Activated naive CD8-positive, alpha-beta T cell treated with anti-CD3 and anti-CD28 coated beads, Interleukin-2, amount 50 U/mL, for 24 hours (primary cell): ENCODE data around the gene PLCD4.

Experiments used
- ATAC-seq: fragments of 150-1000 bp; cut with Tn5 transposase; one replicate; pipeline ENCODE4 v1.10.0; 2021
- DNase-seq: peaks from one replicate; pipeline ENCODE4 v3.0.0; 2021
- H3K27ac Mint-ChIP-seq: one replicate; pipeline ENCODE4 v1.8.0; 2021; ENCODE audit warnings: mild to moderate bottlenecking, mixed read lengths
- H3K27me3 Mint-ChIP-seq: one replicate; pipeline ENCODE4 v1.8.0; 2021; ENCODE audit warnings: mixed read lengths
- H3K36me3 Mint-ChIP-seq: one replicate; pipeline ENCODE4 v1.8.0; 2021; ENCODE audit warnings: low read depth, mixed read lengths
- H3K4me1 Mint-ChIP-seq: one replicate; pipeline ENCODE4 v1.8.0; 2021; ENCODE audit warnings: mixed read lengths
- H3K4me3 Mint-ChIP-seq: one replicate; pipeline ENCODE4 v1.8.0; 2021; ENCODE audit warnings: mild to moderate bottlenecking, moderate library complexity, mixed read lengths
- H3K9me3 Mint-ChIP-seq: one replicate; pipeline ENCODE4 v1.8.0; 2021; ENCODE audit warnings: mixed read lengths

The PLCD4 gene

DNA sequence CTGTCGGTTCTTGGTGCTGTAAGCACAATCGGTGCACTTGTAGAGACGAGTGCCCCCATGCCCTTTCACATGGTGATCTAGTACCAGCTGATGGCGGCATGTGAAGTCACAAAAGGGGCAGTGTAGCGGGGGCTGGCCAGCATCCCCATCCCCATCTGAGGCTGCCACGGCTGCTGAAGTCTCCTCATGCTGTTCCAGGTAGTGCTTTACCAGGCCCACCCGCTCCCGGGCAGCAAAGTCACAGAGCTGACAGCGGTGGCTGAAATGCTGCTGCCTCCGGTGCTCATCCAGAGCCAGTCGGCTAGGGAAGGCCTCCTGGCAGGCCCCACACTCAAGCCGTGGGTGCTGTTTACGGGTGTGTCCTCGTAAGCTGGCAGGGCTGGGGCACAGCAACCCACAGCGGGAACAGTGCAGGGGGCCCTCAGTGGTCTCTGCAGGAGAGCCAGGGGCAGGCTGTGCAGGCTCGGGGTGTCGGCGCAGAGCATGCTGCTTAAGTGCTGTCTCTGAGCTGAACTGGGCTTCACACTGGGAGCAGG, 34.5 kb downstream of the PLCD4 start:
- H3K9me3 Mint-ChIP-seq, result no peaks in the 10 kb centered on the region
- ATAC-seq (no peak), DNase-seq (no peak)
- H3K27me3 Mint-ChIP-seq, result no peaks in the 10 kb centered on the region
- no peaks in the 10 kb centered on the region for H3K4me1 Mint-ChIP-seq
- no peak overlapping the region for H3K4me3 Mint-ChIP-seq
- peaks cover 49% of the 10 kb centered on the region for H3K36me3 Mint-ChIP-seq
- no peak overlapping the region for H3K27ac Mint-ChIP-seq

DNA sequence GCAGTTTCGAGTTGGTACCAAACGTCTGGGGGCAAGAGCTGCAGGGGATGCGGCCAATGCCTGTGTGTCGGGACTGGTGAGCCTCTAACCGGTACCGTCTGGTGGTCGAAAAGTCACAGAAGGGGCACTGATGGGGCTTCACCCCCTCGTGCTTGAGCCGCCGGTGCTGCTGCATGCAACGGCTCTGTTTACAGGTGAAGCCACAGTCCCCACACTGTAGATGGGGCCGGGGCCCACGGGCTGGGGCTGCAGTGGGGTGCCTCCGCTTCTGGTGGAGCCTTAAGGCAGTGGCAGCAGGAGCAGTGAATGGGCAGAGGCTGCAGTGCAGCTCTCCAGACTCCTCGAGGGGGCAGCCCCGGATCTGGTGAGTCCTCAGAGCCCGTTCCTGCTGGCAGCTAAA, 35.1 kb downstream of the PLCD4 start:
- peaks cover 51% of the 10 kb centered on the region for H3K36me3 Mint-ChIP-seq
- H3K27me3 Mint-ChIP-seq, result no peaks in the 10 kb centered on the region
- H3K4me1 Mint-ChIP-seq, result no peaks in the 10 kb centered on the region
- H3K4me3 Mint-ChIP-seq, result no peak overlapping the region
- ATAC-seq, result peak; percentile 10
- no peak overlapping the region for H3K27ac Mint-ChIP-seq
- no peak for DNase-seq
- no peaks in the 10 kb centered on the region for H3K9me3 Mint-ChIP-seq

DNA sequence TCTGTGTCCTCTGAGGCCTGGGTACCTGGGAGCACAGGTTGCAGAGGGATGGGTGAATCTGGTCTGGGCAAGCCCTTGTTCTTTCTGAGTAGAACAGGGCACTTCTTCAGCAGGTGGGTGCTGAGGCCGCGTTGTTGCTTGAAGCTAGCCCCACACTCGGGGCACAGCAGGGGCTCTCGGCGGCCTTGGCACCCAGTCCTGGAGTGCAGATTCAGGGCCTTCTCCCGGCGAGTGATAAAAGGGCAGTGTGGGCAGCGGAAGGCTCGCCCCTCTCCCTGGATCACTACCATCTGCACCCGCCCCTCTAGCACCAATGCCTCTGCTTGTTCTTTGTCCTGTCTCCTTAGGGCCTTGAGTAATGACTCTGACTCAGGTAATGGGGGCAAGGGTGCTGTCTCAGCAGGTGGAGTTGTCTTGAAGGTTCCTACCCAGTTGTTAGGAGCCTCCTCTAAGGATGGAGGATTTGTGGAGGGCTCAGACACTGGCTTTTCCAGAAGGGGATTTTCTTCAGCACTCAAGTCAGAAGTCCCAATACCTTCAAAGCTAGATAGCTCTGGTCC, 36.1 kb downstream of the PLCD4 start:
- no peak for DNase-seq
- Mint-ChIP-seq H3K4me1 (no peaks in the 10 kb centered on the region), H3K4me3 (no peak overlapping the region), H3K27me3 (no peaks in the 10 kb centered on the region), H3K9me3 (no peaks in the 10 kb centered on the region), H3K27ac (no peak overlapping the region), H3K36me3 (peaks cover 55% of the 10 kb centered on the region)
- no peak for ATAC-seq

DNA sequence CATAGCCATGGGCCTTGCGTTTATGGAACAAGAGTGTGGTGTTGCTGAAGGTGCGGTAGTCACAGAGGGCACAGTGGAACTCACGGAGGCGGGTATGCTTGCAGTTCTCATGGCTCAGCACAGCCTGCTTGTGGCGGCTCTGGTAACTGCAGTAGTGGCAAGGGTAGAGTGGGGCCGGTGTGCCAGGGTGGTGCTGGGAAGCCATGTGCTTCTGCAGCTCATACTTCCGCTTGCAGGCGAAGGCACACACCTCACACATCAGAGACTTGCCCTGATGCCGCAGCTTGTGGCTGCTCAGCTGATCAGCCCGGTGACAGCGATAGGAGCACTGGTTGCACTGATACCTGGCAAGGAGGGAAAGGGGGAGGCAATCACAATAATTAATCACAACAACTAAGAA, 37.0 kb downstream of the PLCD4 start:
- no peaks in the 10 kb centered on the region for H3K9me3 Mint-ChIP-seq
- DNase-seq (no peak), ATAC-seq (no peak)
- no peaks in the 10 kb centered on the region for H3K27me3 Mint-ChIP-seq
- peaks cover 57% of the 10 kb centered on the region for H3K36me3 Mint-ChIP-seq
- H3K4me1 Mint-ChIP-seq, result no peaks in the 10 kb centered on the region
- H3K27ac Mint-ChIP-seq, result no peak overlapping the region
- H3K4me3 Mint-ChIP-seq, result no peak overlapping the region

DNA sequence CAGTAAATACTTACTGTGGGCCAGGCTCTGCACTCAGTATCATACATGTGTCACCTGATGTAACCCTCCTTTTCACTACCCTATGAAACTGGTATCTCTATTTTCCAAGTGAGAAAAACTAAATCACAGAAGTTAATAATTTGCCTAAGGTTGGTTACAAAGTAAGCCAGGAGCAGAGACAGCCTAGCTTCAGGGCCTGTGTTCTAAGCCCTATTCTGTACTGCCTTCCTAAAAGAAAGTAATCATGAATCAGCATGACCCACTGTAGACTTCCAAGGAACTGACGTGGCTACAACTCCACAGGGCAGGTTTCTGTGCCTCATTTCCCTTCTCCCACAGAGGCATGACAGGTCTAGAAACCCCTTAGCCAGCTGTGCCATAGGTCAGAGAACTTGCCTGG, 37.4 kb downstream of the PLCD4 start:
- H3K36me3 Mint-ChIP-seq, result peaks cover 60% of the 10 kb centered on the region
- no peak overlapping the region for H3K27ac Mint-ChIP-seq
- ATAC-seq (no peak), DNase-seq (no peak)
- no peaks in the 10 kb centered on the region for H3K4me1 Mint-ChIP-seq
- H3K4me3 Mint-ChIP-seq, result no peak overlapping the region
- no peaks in the 10 kb centered on the region for H3K27me3 Mint-ChIP-seq
- H3K9me3 Mint-ChIP-seq, result no peaks in the 10 kb centered on the region

DNA sequence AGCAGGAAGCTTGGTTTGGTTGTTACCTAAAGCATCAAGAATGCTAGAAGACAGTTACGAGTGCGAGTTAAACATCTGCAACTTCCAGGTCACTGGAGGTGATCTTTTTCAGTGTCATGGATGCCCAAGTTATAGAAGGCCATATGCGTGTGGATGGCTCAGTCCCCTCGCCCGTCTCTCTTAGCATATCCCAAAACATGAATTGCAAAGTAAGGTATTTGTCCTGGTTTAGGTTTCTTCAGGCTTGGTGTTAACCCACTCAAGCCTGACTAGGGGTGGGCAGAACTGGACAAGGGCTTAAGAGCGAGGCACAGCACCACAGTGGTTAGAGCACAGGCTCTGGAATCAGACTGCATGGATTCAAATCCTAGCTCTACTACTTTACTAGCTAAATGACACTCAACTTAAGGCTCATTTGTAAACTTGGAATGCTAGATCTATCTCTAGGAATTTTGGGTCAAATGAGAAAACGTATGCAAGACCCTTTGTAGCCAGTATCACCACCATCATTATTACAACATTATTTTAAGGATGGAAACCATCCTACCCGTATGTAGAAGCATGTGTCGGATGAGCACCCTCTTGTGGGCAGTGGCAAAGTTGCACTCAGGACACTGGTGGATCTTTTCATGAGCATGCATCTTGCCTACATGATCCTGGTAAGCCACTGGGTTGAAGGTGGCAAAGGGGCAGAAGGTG, 40.5 kb downstream of the PLCD4 start:
- Mint-ChIP-seq H3K9me3 (no peaks in the 10 kb centered on the region), H3K4me1 (no peaks in the 10 kb centered on the region), H3K27me3 (no peaks in the 10 kb centered on the region), H3K36me3 (peaks cover 60% of the 10 kb centered on the region), H3K4me3 (no peak overlapping the region), H3K27ac (no peak overlapping the region)
- DNase-seq (peak; percentile 48), ATAC-seq (peak; percentile 70)

DNA sequence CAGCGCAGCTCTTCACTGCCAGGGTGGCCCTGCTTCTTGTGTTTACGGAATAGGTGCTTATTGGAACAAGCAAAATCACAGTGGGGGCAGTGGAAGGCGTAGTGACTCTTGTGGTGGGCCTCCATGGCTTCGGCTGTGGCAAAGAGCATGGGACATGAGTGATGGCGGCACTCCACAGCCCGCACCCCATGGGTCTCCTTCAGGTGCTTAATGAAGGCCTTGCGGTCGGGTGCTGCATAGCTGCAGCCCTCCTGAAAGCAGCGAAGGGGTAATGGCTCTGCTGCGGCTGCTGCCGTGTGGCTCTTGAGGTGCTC, 41.0 kb downstream of the PLCD4 start:
- ATAC-seq, result no peak
- H3K9me3 Mint-ChIP-seq, result no peaks in the 10 kb centered on the region
- DNase-seq, result no peak
- H3K27me3 Mint-ChIP-seq, result no peaks in the 10 kb centered on the region
- H3K27ac Mint-ChIP-seq, result no peak overlapping the region
- no peak overlapping the region for H3K4me3 Mint-ChIP-seq
- no peaks in the 10 kb centered on the region for H3K4me1 Mint-ChIP-seq
- H3K36me3 Mint-ChIP-seq, result peaks cover 64% of the 10 kb centered on the region

DNA sequence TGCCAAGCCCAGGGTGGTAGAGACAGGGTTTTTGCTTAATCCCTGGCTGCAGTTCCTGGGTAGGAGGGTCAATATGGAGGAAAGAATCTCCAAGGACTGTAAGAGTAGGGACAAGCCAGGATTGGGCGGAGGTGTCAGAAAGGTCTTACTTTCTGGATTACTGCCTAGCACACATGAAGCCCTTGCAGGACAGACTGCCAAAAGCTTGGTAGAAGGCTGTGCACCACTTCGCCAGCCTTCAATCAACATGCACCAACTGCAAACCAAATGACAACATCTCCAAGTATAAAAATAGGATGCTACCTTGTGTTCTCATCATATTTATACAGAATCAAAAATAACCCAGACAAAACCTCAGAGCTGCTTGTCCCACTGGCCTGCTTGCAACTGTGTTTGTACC, 48.1 kb downstream of the PLCD4 start:
- DNase-seq (no peak), ATAC-seq (no peak)
- Mint-ChIP-seq H3K27ac (no peak overlapping the region), H3K4me3 (no peak overlapping the region), H3K27me3 (no peaks in the 10 kb centered on the region), H3K4me1 (peaks cover 33% of the 10 kb centered on the region), H3K36me3 (peaks cover 51% of the 10 kb centered on the region), H3K9me3 (no peaks in the 10 kb centered on the region)

DNA sequence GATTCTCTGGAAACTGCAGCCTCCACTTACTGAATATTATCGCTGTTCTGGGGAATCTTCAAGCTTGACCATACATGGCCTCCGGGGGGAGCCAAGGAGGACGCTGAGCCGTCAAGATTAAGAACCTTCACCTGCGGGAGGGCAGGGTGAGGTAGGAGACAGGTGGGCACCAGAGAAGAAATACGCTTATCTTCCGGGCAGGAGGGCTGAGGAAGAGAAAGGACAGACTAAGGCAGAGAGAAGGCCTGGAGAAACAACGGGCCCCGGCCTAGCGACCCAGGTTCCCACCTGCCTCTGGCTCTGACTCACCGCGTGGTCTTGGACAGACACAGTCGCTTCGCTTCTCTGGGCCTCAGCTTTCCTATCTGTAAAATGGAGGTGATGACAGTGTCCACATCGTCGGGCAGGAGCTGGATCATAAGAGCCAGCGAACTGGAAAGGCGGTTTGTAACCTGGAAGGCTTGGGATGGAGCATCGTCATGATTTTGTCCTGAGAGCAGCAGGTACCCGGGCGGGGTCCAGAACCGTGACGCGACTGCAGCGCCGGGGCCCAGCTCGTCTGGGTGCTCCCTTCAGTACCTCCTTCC, 51.1 kb downstream of the PLCD4 start:
- DNase-seq, result peak; percentile 46
- Mint-ChIP-seq H3K4me1 (peaks cover 34% of the 10 kb centered on the region), H3K27me3 (no peaks in the 10 kb centered on the region), H3K27ac (peak overlapping the region; percentile 92), H3K9me3 (no peaks in the 10 kb centered on the region), H3K36me3 (peaks cover 47% of the 10 kb centered on the region), H3K4me3 (peak overlapping the region; percentile 93)
- ATAC-seq, result peak; percentile 37

DNA sequence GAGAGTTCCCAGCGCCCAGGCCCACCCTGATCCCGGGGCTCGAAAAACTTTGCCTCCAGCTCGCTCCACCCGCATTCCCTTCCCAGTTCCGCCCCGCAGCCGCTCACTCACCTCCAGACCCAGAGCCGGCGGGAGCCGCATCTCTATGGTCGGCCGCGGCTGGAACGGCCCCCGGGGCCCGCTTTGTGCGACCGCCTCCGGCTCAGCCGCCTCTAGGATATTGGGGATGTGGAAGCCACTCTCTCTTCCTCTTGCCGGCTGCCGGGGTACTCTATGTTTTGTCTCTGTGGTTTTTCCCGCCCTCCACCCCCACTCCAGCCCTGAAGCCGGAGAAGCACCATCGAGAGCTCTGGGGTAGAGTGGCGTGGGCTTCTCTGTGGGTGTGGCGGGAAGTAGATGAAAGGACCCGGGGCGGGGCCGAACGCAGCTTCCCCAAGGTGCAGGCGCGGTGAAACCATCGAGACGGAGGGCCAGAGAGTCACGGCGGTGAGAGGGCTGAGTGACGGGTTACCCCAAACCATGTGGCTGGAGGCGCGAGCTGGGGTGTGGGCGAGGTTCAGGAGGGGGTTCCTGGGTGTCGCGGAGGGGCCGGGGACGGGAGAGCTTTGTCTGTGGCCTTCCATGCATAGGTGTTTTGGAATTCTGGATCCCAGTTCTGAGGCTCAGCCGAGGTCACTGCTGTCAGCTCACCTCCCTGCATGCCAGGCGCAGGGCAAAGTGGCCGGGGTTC, 51.7 kb downstream of the PLCD4 start, which contains the start of the genes BCS1L and ZNF142:
TSS of gene BCS1L (plus strand) at position 426 of the 730 bp plus-strand sequence. CDS start 1,305 bp downstream, outside the sequence.
TSS of gene ZNF142 (minus strand) at position 366 of the 730 bp plus-strand sequence. CDS start 3,194 bp downstream, outside the sequence.
- Mint-ChIP-seq H3K27me3 (no peaks in the 10 kb centered on the region), H3K9me3 (no peaks in the 10 kb centered on the region), H3K4me1 (peaks cover 34% of the 10 kb centered on the region), H3K27ac (peak within 1 kb of the TSS; percentile 92), H3K4me3 (peak within 1 kb of the TSS; percentile 93), H3K36me3 (peaks cover 48% of the 10 kb centered on the region)
- peak; percentile 99 for DNase-seq
- peak; percentile 97 for ATAC-seq

DNA sequence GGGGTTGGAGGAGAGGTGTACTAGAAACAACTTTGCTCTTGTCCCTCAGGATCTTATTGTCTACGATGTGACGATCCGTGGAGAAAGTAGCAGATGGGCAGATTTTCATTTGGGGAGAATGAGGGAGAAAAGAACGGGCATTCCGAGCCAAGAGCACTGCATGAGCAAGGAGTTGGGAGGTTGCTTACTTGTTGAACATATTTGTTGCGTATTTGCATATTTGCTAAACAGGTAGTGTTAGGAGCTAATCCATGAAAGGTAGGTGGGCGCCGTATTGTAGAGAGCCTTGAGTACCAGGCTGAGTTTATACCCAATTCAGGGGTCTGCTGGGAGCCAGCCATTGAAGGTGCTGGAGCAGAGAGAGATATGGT, 52.3 kb downstream of the PLCD4 start:
- H3K4me3 Mint-ChIP-seq, result peak overlapping the region; percentile 93
- no peaks in the 10 kb centered on the region for H3K9me3 Mint-ChIP-seq
- H3K27me3 Mint-ChIP-seq, result no peaks in the 10 kb centered on the region
- ATAC-seq, result no peak
- peak overlapping the region; percentile 92 for H3K27ac Mint-ChIP-seq
- DNase-seq, result no peak
- peaks cover 34% of the 10 kb centered on the region for H3K4me1 Mint-ChIP-seq
- H3K36me3 Mint-ChIP-seq, result peaks cover 44% of the 10 kb centered on the region

DNA sequence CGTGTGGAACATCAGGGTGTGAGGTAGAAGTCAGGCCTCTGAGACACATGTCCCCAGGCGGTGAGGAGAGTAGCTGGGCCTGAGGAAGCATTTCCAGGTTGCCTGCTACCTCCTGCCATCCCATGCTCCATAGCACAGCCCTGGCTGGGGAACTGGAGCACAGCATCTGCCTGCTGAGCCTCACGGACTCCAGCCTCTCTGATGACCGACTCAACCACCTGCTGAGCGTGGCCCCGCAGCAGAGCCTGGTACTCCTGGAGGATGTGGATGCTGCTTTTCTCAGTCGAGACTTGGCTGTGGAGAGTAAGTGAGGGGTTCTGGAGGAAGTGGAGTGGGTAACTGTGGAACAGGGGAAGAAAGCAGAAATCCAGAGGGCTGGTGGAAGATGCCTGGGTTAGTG, 54.7 kb downstream of the PLCD4 start:
- H3K36me3 Mint-ChIP-seq, result peaks cover 43% of the 10 kb centered on the region
- no peaks in the 10 kb centered on the region for H3K9me3 Mint-ChIP-seq
- H3K4me3 Mint-ChIP-seq, result no peak overlapping the region
- H3K27ac Mint-ChIP-seq, result no peak overlapping the region
- peaks cover 29% of the 10 kb centered on the region for H3K4me1 Mint-ChIP-seq
- no peaks in the 10 kb centered on the region for H3K27me3 Mint-ChIP-seq
- DNase-seq (no peak), ATAC-seq (no peak)

DNA sequence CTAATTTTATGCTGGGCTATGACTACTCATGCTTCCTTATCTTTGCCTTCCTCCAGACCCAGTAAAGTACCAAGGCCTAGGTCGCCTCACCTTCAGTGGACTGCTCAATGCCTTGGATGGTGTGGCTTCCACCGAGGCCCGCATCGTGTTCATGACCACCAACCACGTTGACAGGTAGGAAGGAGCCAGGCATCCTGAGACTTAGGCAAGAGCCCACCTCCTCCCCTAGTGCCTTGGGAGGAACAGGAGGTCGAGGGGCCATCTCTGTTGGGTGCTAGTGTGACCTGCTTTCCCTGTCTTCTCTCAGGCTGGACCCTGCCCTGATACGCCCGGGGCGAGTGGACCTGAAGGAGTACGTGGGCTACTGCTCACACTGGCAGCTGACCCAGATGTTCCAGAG, 55.1 kb downstream of the PLCD4 start:
- no peaks in the 10 kb centered on the region for H3K27me3 Mint-ChIP-seq
- DNase-seq (no peak), ATAC-seq (no peak)
- no peaks in the 10 kb centered on the region for H3K9me3 Mint-ChIP-seq
- H3K4me1 Mint-ChIP-seq, result peaks cover 25% of the 10 kb centered on the region
- no peak overlapping the region for H3K4me3 Mint-ChIP-seq
- peaks cover 44% of the 10 kb centered on the region for H3K36me3 Mint-ChIP-seq
- no peak overlapping the region for H3K27ac Mint-ChIP-seq

DNA sequence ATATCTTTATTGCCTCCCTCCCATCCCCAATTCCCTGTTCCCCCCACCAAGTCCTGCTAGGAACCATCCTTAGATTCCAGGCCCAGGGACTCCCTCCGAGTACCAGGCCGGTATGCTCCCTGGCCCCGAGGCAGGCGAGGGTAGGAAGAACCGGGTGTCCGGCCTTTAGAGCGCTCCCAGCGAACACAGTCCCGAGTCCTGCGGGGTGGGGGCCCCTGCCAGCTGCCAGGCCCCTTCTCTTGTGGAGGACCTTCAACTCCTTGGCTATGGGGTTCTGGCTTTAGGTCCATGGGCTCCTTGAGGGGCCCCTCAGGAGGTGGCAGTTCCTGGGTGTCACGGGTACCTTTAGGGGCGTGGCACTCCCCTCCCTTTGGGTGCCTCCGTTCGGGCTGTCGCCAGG, 56.2 kb downstream of the PLCD4 start:
- Mint-ChIP-seq H3K9me3 (no peaks in the 10 kb centered on the region), H3K27ac (no peak overlapping the region), H3K4me3 (no peak overlapping the region), H3K4me1 (peaks cover 15% of the 10 kb centered on the region), H3K27me3 (no peaks in the 10 kb centered on the region), H3K36me3 (peaks cover 35% of the 10 kb centered on the region)
- ATAC-seq (no peak), DNase-seq (no peak)

DNA sequence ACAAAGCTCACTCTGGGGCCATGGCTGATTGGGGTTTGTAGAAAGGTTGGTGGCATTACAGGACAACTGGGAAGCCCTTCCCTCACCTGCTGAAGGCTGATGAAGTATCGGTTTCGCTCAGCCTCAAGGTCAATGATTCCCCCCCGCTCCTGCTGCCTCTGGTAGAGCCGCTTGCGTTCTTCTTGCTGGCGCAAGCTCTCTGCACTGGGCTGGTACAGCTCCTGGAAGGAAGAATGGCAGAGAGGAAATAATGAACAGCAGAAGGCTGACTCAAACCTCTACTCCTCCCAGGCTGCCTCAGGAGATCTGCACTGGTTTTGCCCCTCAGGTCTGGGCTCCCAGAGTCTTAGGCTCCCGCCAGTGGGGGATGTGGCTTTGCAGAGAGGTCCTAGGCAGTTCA, 57.0 kb downstream of the PLCD4 start:
- Mint-ChIP-seq H3K4me1 (peaks cover 13% of the 10 kb centered on the region), H3K27me3 (no peaks in the 10 kb centered on the region), H3K27ac (no peak overlapping the region), H3K4me3 (no peak overlapping the region), H3K9me3 (no peaks in the 10 kb centered on the region), H3K36me3 (peaks cover 33% of the 10 kb centered on the region)
- ATAC-seq (no peak), DNase-seq (no peak)
